Breast epithelium (tissue), 3 donors: ENCODE results near the gene RNF19B.

ENCODE experiments used
- POLR2A ChIP-seq: fragments of 450-650 bp; IDR thresholded peaks from one replicate; pipeline ENCODE4 v1.6.1; 2016; ENCODE audit warnings: antibody characterized with exemption, mild to moderate bottlenecking, moderate library complexity
- POLR2AphosphoS5 ChIP-seq, 3 donors: sonication (generic); formaldehyde crosslinking; IDR thresholded peaks; one replicate each; pipeline ENCODE4 v1.6.1; 2017; ENCODE audit warnings: antibody characterized with exemption in 3 of 3
- TF ChIP-seq, protein P1 (sequence below), 3 donors: fragments of 450-650 bp; IDR thresholded peaks; one replicate each; pipeline ENCODE4 v1.5.1; 2016 to 2017; ENCODE audit warnings: antibody characterized with exemption in 3 of 3, mild to moderate bottlenecking in 3 of 3, moderate library complexity in 3 of 3

DNA sequence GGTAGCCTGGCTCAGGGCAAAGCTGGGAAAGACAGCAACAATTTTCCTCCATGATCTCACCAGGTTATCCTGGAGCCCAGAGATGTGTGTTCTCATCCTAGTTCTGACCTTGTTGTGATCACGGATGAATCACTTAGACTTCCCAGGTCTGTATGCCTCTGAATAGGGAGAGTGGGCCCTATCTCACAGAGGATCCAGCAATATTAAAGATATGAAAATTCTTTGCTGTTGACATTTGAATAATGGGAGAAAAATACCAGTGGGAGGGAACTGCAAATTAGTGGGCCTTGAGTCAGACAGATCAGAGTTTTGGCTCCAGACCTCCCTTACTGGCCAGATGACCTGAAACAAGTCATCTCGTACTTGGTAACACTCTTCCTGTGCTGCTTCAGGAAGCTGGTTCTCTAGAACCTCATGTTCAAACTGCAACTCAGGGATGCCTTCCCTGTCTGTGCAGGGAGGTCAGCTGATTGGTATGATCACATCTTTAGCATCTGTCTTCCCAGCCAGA lies 32.8 kb upstream of the RNF19B start:
- TF ChIP-seq, protein P1, sequence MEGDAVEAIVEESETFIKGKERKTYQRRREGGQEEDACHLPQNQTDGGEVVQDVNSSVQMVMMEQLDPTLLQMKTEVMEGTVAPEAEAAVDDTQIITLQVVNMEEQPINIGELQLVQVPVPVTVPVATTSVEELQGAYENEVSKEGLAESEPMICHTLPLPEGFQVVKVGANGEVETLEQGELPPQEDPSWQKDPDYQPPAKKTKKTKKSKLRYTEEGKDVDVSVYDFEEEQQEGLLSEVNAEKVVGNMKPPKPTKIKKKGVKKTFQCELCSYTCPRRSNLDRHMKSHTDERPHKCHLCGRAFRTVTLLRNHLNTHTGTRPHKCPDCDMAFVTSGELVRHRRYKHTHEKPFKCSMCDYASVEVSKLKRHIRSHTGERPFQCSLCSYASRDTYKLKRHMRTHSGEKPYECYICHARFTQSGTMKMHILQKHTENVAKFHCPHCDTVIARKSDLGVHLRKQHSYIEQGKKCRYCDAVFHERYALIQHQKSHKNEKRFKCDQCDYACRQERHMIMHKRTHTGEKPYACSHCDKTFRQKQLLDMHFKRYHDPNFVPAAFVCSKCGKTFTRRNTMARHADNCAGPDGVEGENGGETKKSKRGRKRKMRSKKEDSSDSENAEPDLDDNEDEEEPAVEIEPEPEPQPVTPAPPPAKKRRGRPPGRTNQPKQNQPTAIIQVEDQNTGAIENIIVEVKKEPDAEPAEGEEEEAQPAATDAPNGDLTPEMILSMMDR (IDR thresholded peaks at IDR 0.05) = no peak
- no peak for TF ChIP-seq POLR2AphosphoS5 (IDR thresholded peaks at IDR 0.05)
- no peak for TF ChIP-seq POLR2A
